Uterus (tissue), 4 donors: ENCODE data around the gene ASCL1. TPM values are rescaled to one million over a fixed set of nuclear protein-coding genes. Genes with fewer than 3 reads are reported as not detected.

Source experiments
- DNase-seq, 2 donors: peaks; one replicate each; pipeline ENCODE4 v3.0.0-alpha.2; 2019 to 2020
- H3K27ac ChIP-seq, 2 donors: fragments of 200-600 bp; sonication (generic); 1 replicate in 1 of 2; 2 replicates in 1 of 2; pipeline ENCODE4 v1.5.1; 2016 to 2018
- H3K27me3 ChIP-seq, 2 donors: fragments of 200-600 bp; sonication (generic); one replicate each; pipeline ENCODE4 v1.5.1; 2018 to 2019; ENCODE audit warnings: control low read depth in 1 of 2
- H3K36me3 ChIP-seq, 2 donors: fragments of 200-600 bp; sonication (generic); one replicate each; pipeline ENCODE4 v1.5.1; 2019; ENCODE audit warnings: control low read depth in 1 of 2
- H3K4me1 ChIP-seq, 2 donors: fragments of 200-600 bp; sonication (generic); one replicate each; pipeline ENCODE4 v1.5.1; 2018 to 2019; ENCODE audit warnings: control low read depth in 1 of 2
- H3K4me3 ChIP-seq, 2 donors: fragments of 200-600 bp; sonication (generic); 1 replicate in 1 of 2; 2 replicates in 1 of 2; pipeline ENCODE4 v1.5.1; 2018 to 2019; ENCODE audit warnings: mild to moderate bottlenecking in 1 of 2
- H3K9me3 ChIP-seq, 2 donors: fragments of 200-600 bp; sonication (generic); one replicate each; pipeline ENCODE4 v1.5.1; 2019; ENCODE audit warnings: control low read depth in 1 of 2
- CTCF ChIP-seq, 4 experiments: fragments of 200-600 bp in 2 of 4; fragments of 450-650 bp in 2 of 4; sonication (generic) in 2 of 4; IDR thresholded peaks; one replicate each; pipeline ENCODE4 v1.5.1; 2016 to 2019; ENCODE audit warnings: antibody characterized with exemption in 4 of 4, mild to moderate bottlenecking in 2 of 4, moderate library complexity in 1 of 4
- POLR2A ChIP-seq, 2 donors: fragments of 450-650 bp; IDR thresholded peaks; one replicate each; pipeline ENCODE4 v1.6.1; 2016; ENCODE audit warnings: antibody characterized with exemption in 2 of 2, mild to moderate bottlenecking in 1 of 2, moderate library complexity in 1 of 2
- intact Hi-C: fragments of 100-400 bp; cut with DNase I; formaldehyde crosslinking; loops from one replicate; pipeline ENCODE4 v1.15.1; 2023; ENCODE audit warnings: low total_unique reads
- total RNA-seq, 4 donors: library from RNA; depleted of rRNA in 3 of 4; stranded (reverse); fragments of >200 nt in 3 of 4; gene quantifications; one replicate each; pipeline versions ENCODE4 v1.1.0 to v1.2.4, GENCODE V29; 2014 to 2023
- donor health status: DM: yes; HTN: yes; CAD: no.

Gene ASCL1
- total RNA-seq, 4 donors from 2014 or later, result 0.48 TPM; not detected in 3

- Histone ChIP-seq H3K4me3 (no peak overlapping the region), H3K27ac (no peak overlapping the region), H3K27me3 (no peaks in the 10 kb centered on the region), H3K36me3 (no peaks in the 10 kb centered on the region), H3K9me3 (no peaks in the 10 kb centered on the region), H3K4me1 (no peaks in the 10 kb centered on the region)
- TF ChIP-seq POLR2A (IDR thresholded peaks at IDR 0.05) (no peak), CTCF (IDR thresholded peaks at IDR 0.05) (no peak)
- intact Hi-C loops, result no loop called here
- DNase-seq, result no peak
Observed at GRCh38 chr12:102939059-102939458, 18.4 kb upstream of the ASCL1 start.

GRCh38 chr12:102939670-102940222, 17.7 kb upstream of the ASCL1 start:
- Histone ChIP-seq H3K36me3 (no peaks in the 10 kb centered on the region), H3K4me3 (no peak overlapping the region), H3K27ac (no peak overlapping the region), H3K27me3 (no peaks in the 10 kb centered on the region), H3K9me3 (no peaks in the 10 kb centered on the region), H3K4me1 (no peaks in the 10 kb centered on the region)
- intact Hi-C loops, result no loop called here
- DNase-seq, result no peak
- TF ChIP-seq CTCF (IDR thresholded peaks at IDR 0.05) (no peak), POLR2A (IDR thresholded peaks at IDR 0.05) (no peak)

- Histone ChIP-seq H3K4me3 (no peak overlapping the region), H3K36me3 (no peaks in the 10 kb centered on the region), H3K27ac (no peak overlapping the region), H3K27me3 (peaks cover 0 to 3% of the 10 kb centered on the region in 2 donors), H3K4me1 (no peaks in the 10 kb centered on the region), H3K9me3 (no peaks in the 10 kb centered on the region)
- no peak for DNase-seq
- TF ChIP-seq CTCF (IDR thresholded peaks at IDR 0.05) (no peak), POLR2A (IDR thresholded peaks at IDR 0.05) (no peak)
- intact Hi-C loops, result no loop called here
Observed at GRCh38 chr12:102946042-102946441, 11.4 kb upstream of the ASCL1 start.

GRCh38 chr12:102948941-102949352, 8.5 kb upstream of the ASCL1 start:
- Histone ChIP-seq H3K36me3 (no peaks in the 10 kb centered on the region), H3K27me3 (peaks cover 0 to 25% of the 10 kb centered on the region in 2 donors), H3K4me3 (no peak overlapping the region), H3K9me3 (no peaks in the 10 kb centered on the region), H3K4me1 (no peaks in the 10 kb centered on the region), H3K27ac (no peak overlapping the region)
- peak; percentile 24 to 66 (median 42) for TF ChIP-seq CTCF (IDR thresholded peaks at IDR 0.05)
- no peak for TF ChIP-seq POLR2A (IDR thresholded peaks at IDR 0.05)
- DNase-seq, result no peak
- intact Hi-C loops, result no loop called here

GRCh38 chr12:102950107-102950949, 7.1 kb upstream of the ASCL1 start:
- no peak overlapping the region for H3K4me3 ChIP-seq
- no peaks in the 10 kb centered on the region for H3K9me3 ChIP-seq
- intact Hi-C loops, result no loop called here
- DNase-seq, result no peak
- TF ChIP-seq POLR2A (IDR thresholded peaks at IDR 0.05) (no peak), CTCF (IDR thresholded peaks at IDR 0.05) (no peak)
- no peaks in the 10 kb centered on the region for H3K4me1 ChIP-seq
- no peaks in the 10 kb centered on the region for H3K36me3 ChIP-seq
- no peak overlapping the region for H3K27ac ChIP-seq
- peaks cover 0 to 28% of the 10 kb centered on the region in 2 donors for H3K27me3 ChIP-seq
